Measurements from ENCODE around the gene GRIA1. TPM values are rescaled to one million over a fixed set of nuclear protein-coding genes. Genes with fewer than 3 reads are reported as not detected.

The GRIA1 gene
- 0.13 TPM in 1 of 2 replicates, not detected in the other for total RNA-seq
- long read RNA-seq, partial matches to known transcripts: 0 of 1 reads
- long read RNA-seq, other reads (novel, unspliced or antisense): 1 of 1 reads

- peaks cover 46% of the 10 kb centered on the region for H3K27me3 Mint-ChIP-seq
- H3K4me3 Mint-ChIP-seq (ENCODE audit: low read depth): peak within 1 kb of the TSS; percentile 15
- peaks cover 12% of the 10 kb centered on the region for H3K4me1 Mint-ChIP-seq (ENCODE audit: low read depth)
- no peaks in the 10 kb centered on the region for H3K9me3 Mint-ChIP-seq (ENCODE audit: low read depth)
- H3K27ac Mint-ChIP-seq: no peak within 1 kb of the TSS
- DNase-seq (ENCODE audit: low spot score, unreplicated experiment): no peak
- TF ChIP-seq, protein P1, sequence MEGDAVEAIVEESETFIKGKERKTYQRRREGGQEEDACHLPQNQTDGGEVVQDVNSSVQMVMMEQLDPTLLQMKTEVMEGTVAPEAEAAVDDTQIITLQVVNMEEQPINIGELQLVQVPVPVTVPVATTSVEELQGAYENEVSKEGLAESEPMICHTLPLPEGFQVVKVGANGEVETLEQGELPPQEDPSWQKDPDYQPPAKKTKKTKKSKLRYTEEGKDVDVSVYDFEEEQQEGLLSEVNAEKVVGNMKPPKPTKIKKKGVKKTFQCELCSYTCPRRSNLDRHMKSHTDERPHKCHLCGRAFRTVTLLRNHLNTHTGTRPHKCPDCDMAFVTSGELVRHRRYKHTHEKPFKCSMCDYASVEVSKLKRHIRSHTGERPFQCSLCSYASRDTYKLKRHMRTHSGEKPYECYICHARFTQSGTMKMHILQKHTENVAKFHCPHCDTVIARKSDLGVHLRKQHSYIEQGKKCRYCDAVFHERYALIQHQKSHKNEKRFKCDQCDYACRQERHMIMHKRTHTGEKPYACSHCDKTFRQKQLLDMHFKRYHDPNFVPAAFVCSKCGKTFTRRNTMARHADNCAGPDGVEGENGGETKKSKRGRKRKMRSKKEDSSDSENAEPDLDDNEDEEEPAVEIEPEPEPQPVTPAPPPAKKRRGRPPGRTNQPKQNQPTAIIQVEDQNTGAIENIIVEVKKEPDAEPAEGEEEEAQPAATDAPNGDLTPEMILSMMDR (IDR thresholded peaks at IDR 0.05; ENCODE audit: unreplicated experiment): no peak
- no peaks in the 10 kb centered on the region for H3K36me3 Mint-ChIP-seq (ENCODE audit: insufficient read depth)
Measured at GRCh38 chr5:153490118-153491037, at the start of gene GRIA1. Gene GRIA1, plus strand, starts transcription at chr5:153490670.

GRCh38 chr5:153445875-153446579 lies 44.4 kb upstream of the GRIA1 start:
- TF ChIP-seq, protein P1 (IDR thresholded peaks at IDR 0.05; ENCODE audit: unreplicated experiment): no peak
- no peak overlapping the region for H3K4me3 Mint-ChIP-seq (ENCODE audit: low read depth)
- H3K27me3 Mint-ChIP-seq: peaks cover 20% of the 10 kb centered on the region
- H3K36me3 Mint-ChIP-seq (ENCODE audit: insufficient read depth): no peaks in the 10 kb centered on the region
- peaks cover 15% of the 10 kb centered on the region for H3K4me1 Mint-ChIP-seq (ENCODE audit: low read depth)
- H3K9me3 Mint-ChIP-seq (ENCODE audit: low read depth): no peaks in the 10 kb centered on the region
- DNase-seq (ENCODE audit: low spot score, unreplicated experiment): no peak
- no peak overlapping the region for H3K27ac Mint-ChIP-seq

- peaks cover 20% of the 10 kb centered on the region for H3K27me3 Mint-ChIP-seq
- no peaks in the 10 kb centered on the region for H3K9me3 Mint-ChIP-seq (ENCODE audit: low read depth)
- H3K27ac Mint-ChIP-seq: no peak overlapping the region
- no peak overlapping the region for H3K4me3 Mint-ChIP-seq (ENCODE audit: low read depth)
- H3K4me1 Mint-ChIP-seq (ENCODE audit: low read depth): peaks cover 10% of the 10 kb centered on the region
- TF ChIP-seq, protein P1 (IDR thresholded peaks at IDR 0.05; ENCODE audit: unreplicated experiment): no peak
- H3K36me3 Mint-ChIP-seq (ENCODE audit: insufficient read depth): no peaks in the 10 kb centered on the region
- DNase-seq (ENCODE audit: low spot score, unreplicated experiment): no peak
Measured at GRCh38 chr5:153447534-153447933, 42.9 kb upstream of the GRIA1 start.

DNA sequence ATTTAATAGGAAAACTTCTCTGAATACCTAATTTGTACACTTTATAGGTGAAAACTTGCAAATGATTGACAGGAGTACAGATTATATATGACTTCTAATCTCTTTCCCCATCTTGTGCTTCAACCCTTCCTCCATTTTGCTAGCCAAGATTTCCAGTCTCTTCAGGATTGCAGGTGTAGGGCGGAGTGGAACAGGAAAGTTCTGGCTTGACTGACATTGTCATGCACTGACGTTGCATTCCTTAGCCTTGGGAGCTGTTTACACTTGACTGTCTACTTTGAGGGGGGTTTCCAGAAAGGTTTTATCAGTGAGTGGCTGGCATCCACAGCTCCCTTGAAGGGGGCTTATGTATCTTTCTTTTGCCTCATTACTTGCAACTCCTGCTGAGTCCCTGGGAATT lies 34.1 kb upstream of the GRIA1 start:
- TF ChIP-seq, protein P1 (IDR thresholded peaks at IDR 0.05; ENCODE audit: unreplicated experiment): no peak
- H3K36me3 Mint-ChIP-seq (ENCODE audit: insufficient read depth): no peaks in the 10 kb centered on the region
- H3K27ac Mint-ChIP-seq: no peak overlapping the region
- no peaks in the 10 kb centered on the region for H3K9me3 Mint-ChIP-seq (ENCODE audit: low read depth)
- no peak overlapping the region for H3K4me3 Mint-ChIP-seq (ENCODE audit: low read depth)
- H3K4me1 Mint-ChIP-seq (ENCODE audit: low read depth): no peaks in the 10 kb centered on the region
- peaks cover 3% of the 10 kb centered on the region for H3K27me3 Mint-ChIP-seq
- no peak for DNase-seq (ENCODE audit: low spot score, unreplicated experiment)

DNA sequence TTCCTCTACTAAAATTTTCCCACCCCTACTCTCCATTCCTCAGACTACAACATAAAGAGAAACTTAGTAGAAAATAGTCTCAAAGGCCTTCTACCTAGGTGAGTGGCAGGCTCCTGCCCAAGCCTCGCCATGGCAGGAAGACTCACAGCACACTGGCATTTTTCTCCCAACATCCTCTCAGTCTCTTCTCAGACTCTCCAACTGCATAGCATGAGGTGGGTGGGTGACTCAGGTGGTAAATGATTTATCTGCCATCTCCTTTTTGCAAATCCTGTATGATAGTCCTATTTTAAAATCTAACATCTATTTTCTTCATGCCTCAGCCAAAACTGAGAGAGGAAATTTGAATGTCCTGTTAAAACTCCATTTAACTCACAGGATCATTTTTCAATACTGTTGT lies 33.5 kb upstream of the GRIA1 start:
- Mint-ChIP-seq H3K4me1 (ENCODE audit: low read depth) (no peaks in the 10 kb centered on the region), H3K9me3 (ENCODE audit: low read depth) (no peaks in the 10 kb centered on the region), H3K4me3 (ENCODE audit: low read depth) (no peak overlapping the region), H3K27ac (no peak overlapping the region), H3K27me3 (peaks cover 3% of the 10 kb centered on the region), H3K36me3 (ENCODE audit: insufficient read depth) (no peaks in the 10 kb centered on the region)
- no peak for DNase-seq (ENCODE audit: low spot score, unreplicated experiment)
- TF ChIP-seq, protein P1 (IDR thresholded peaks at IDR 0.05; ENCODE audit: unreplicated experiment): no peak
